ENCODE results near the gene ZSWIM7. TPM values are rescaled to one million over a fixed set of nuclear protein-coding genes. Genes with fewer than 3 reads are reported as not detected.

Gene ZSWIM7
- total RNA-seq, 2 experiments from 2014 or later: 11.3 to 13.0 TPM

DNA sequence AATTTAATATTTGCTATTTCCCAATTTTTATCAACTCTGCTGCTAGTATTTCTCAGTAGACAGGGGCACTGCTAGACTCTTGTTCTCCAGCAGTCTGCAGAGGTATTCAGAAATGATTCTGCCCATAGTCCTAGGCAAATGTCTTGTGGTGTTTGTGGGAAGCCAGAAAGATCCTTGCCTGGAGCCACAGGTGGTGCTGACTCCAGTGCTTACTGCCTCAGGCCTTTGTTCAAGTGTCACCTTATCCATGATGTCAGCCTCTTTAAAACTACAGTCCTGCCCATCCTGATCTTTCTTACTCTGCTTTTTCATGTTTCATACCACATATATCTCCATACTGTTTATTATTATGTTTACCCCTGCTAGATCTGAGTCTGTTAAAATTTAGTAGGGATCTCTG lies 26.5 kb downstream of the ZSWIM7 start:
- peaks cover 14% of the 10 kb centered on the region for H3K36me3 ChIP-seq (ENCODE audit: insufficient read depth, low read length)
- intact Hi-C loops (cut with DNase I, micrococcal nuclease): no loop called here
- H3K27me3 ChIP-seq (ENCODE audit: control insufficient read depth in 1 of 2, insufficient read depth in 2 of 2, low read length in 2 of 2): peaks cover 0 to 5% of the 10 kb centered on the region in 2 experiments
- no peaks in the 10 kb centered on the region for H3K4me1 ChIP-seq (ENCODE audit: insufficient read depth, low read length)
- POLR2A ChIA-PET: no interaction called here
- Mint-ChIP-seq H3K4me1 (ENCODE audit: low read depth) (peaks cover 1% of the 10 kb centered on the region), H3K9me3 (no peaks in the 10 kb centered on the region), H3K4me3 (no peak overlapping the region), H3K27me3 (no peaks in the 10 kb centered on the region), H3K36me3 (ENCODE audit: low read depth) (peaks cover 36% of the 10 kb centered on the region), H3K27ac (no peak overlapping the region)
- no peak overlapping the region for H3K27ac ChIP-seq (ENCODE audit: low read depth in 1 of 2, low read length in 2 of 2)
- DNase-seq (no peak), ATAC-seq (ENCODE audit: poor library complexity) (no peak)
- H3K4me3 ChIP-seq (ENCODE audit: low read length): no peak overlapping the region
- no peaks in the 10 kb centered on the region for H3K9me3 ChIP-seq (ENCODE audit: control insufficient read depth in 1 of 2, insufficient read depth in 1 of 2, low read length in 2 of 2)
- CTCF ChIA-PET: no interaction called here
- TF ChIP-seq, protein P1, sequence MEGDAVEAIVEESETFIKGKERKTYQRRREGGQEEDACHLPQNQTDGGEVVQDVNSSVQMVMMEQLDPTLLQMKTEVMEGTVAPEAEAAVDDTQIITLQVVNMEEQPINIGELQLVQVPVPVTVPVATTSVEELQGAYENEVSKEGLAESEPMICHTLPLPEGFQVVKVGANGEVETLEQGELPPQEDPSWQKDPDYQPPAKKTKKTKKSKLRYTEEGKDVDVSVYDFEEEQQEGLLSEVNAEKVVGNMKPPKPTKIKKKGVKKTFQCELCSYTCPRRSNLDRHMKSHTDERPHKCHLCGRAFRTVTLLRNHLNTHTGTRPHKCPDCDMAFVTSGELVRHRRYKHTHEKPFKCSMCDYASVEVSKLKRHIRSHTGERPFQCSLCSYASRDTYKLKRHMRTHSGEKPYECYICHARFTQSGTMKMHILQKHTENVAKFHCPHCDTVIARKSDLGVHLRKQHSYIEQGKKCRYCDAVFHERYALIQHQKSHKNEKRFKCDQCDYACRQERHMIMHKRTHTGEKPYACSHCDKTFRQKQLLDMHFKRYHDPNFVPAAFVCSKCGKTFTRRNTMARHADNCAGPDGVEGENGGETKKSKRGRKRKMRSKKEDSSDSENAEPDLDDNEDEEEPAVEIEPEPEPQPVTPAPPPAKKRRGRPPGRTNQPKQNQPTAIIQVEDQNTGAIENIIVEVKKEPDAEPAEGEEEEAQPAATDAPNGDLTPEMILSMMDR (IDR thresholded peaks at IDR 0.05): no peak

DNA sequence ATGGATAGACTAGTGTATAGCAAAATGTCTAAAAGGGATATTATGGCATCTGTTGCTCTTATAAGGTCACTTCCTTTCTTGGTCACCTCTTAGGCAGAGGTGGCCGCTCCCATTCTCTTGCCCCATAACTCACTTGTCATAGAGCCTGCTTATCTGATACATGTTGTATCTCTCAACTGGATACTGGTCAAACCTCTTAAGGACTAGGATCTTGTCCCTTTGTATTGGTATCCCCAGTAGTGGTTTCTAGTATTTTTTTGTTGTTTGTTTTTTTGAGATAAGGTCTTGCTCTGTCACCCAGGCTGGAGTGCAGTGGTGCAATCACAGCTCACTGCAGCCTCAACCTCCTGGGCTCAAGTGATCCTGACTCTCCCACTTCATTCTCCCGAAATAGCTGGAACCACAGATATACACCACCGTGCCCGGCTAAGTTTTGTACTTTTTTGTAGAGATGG lies 27.0 kb downstream of the ZSWIM7 start:
- H3K27ac Mint-ChIP-seq: no peak overlapping the region
- H3K4me1 Mint-ChIP-seq (ENCODE audit: low read depth): peaks cover 5% of the 10 kb centered on the region
- DNase-seq (no peak), ATAC-seq (ENCODE audit: poor library complexity) (no peak)
- CTCF ChIA-PET: no interaction called here
- Histone ChIP-seq H3K9me3 (ENCODE audit: control insufficient read depth in 1 of 2, insufficient read depth in 1 of 2, low read length in 2 of 2) (no peaks in the 10 kb centered on the region), H3K4me3 (ENCODE audit: low read length) (no peak overlapping the region), H3K27me3 (ENCODE audit: control insufficient read depth in 1 of 2, insufficient read depth in 2 of 2, low read length in 2 of 2) (peaks cover 0 to 5% of the 10 kb centered on the region in 2 experiments), H3K36me3 (ENCODE audit: insufficient read depth, low read length) (peaks cover 9% of the 10 kb centered on the region), H3K4me1 (ENCODE audit: insufficient read depth, low read length) (no peaks in the 10 kb centered on the region), H3K27ac (ENCODE audit: low read depth in 1 of 2, low read length in 2 of 2) (no peak overlapping the region)
- no peaks in the 10 kb centered on the region for H3K9me3 Mint-ChIP-seq
- H3K36me3 Mint-ChIP-seq (ENCODE audit: low read depth): peaks cover 32% of the 10 kb centered on the region
- TF ChIP-seq, protein P1 (IDR thresholded peaks at IDR 0.05): no peak
- POLR2A ChIA-PET: no interaction called here
- H3K4me3 Mint-ChIP-seq: no peak overlapping the region
- intact Hi-C loops (cut with DNase I, micrococcal nuclease): no loop called here
- H3K27me3 Mint-ChIP-seq: no peaks in the 10 kb centered on the region

DNA sequence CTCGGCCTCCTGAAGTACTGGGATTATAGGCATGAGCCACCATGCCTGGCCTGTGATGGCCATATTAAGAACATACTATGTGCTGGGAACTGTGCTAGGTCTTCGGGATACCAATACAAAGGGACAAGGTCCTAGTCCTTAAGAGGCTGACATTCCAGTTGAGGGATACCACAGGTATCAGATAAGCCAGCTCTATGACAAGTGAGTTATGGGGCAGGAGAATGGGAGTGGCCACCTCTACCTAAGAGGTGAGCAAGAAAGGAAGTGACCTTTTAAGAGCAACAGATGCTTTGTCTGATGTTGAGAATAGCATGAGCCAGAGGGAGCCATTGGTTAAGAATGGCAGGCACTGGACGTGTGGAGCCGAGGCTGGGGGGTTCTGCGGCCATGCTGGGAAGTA lies 27.6 kb downstream of the ZSWIM7 start:
- H3K9me3 ChIP-seq (ENCODE audit: control insufficient read depth in 1 of 2, insufficient read depth in 1 of 2, low read length in 2 of 2): no peaks in the 10 kb centered on the region
- ChIA-PET POLR2A (no interaction called here), CTCF (no interaction called here)
- peaks cover 5% of the 10 kb centered on the region for H3K4me1 ChIP-seq (ENCODE audit: insufficient read depth, low read length)
- Mint-ChIP-seq H3K4me3 (no peak overlapping the region), H3K4me1 (ENCODE audit: low read depth) (peaks cover 6% of the 10 kb centered on the region), H3K9me3 (no peaks in the 10 kb centered on the region), H3K27me3 (no peaks in the 10 kb centered on the region), H3K36me3 (ENCODE audit: low read depth) (peaks cover 25% of the 10 kb centered on the region), H3K27ac (no peak overlapping the region)
- H3K4me3 ChIP-seq (ENCODE audit: low read length): no peak overlapping the region
- ATAC-seq (ENCODE audit: poor library complexity): no peak
- peaks cover 7% of the 10 kb centered on the region for H3K36me3 ChIP-seq (ENCODE audit: insufficient read depth, low read length)
- intact Hi-C loops (cut with DNase I, micrococcal nuclease): no loop called here
- H3K27me3 ChIP-seq (ENCODE audit: control insufficient read depth in 1 of 2, insufficient read depth in 2 of 2, low read length in 2 of 2): peaks cover 0 to 5% of the 10 kb centered on the region in 2 experiments
- no peak overlapping the region for H3K27ac ChIP-seq (ENCODE audit: low read depth in 1 of 2, low read length in 2 of 2)
- DNase-seq: no peak
- TF ChIP-seq, protein P1 (IDR thresholded peaks at IDR 0.05): no peak

Measured in CD4-positive, alpha-beta T cell (primary cell).